Tibial artery (tissue), 4 donors: Measurements from ENCODE around the gene OSBP.

Source experiments
- DNase-seq, 2 donors: peaks; one replicate each; pipeline ENCODE4 v3.0.0-alpha.2; 2019
- H3K27ac ChIP-seq, 2 donors: fragments of 200-600 bp; sonication (generic) in 1 of 2; 1 replicate in 1 of 2; 2 replicates in 1 of 2; pipeline ENCODE4 v1.5.1; 2018 to 2019; ENCODE audit warnings: mild to moderate bottlenecking in 1 of 2
- H3K27me3 ChIP-seq, 2 donors: fragments of 200-600 bp; sonication (generic) in 1 of 2; one replicate each; pipeline versions ENCODE4 v1.5.1 to v1.6.0; 2016 to 2019
- H3K36me3 ChIP-seq, 3 donors: fragments of 200-600 bp; sonication (generic) in 2 of 3; one replicate each; pipeline ENCODE4 v1.5.1; 2016 to 2019; ENCODE audit warnings: mild to moderate bottlenecking in 2 of 3
- H3K4me1 ChIP-seq, 4 donors: fragments of 200-600 bp; sonication (generic) in 2 of 4; 1 replicate in 3 of 4; 2 replicates in 1 of 4; pipeline ENCODE4 v1.5.1; 2016 to 2019
- H3K4me3 ChIP-seq, 2 donors: fragments of 200-600 bp; sonication (generic) in 1 of 2; 1 replicate in 1 of 2; 2 replicates in 1 of 2; pipeline ENCODE4 v1.5.1; 2018 to 2019; ENCODE audit warnings: mild to moderate bottlenecking in 2 of 2
- H3K9me3 ChIP-seq, 3 donors: fragments of 200-600 bp; sonication (generic) in 1 of 3; one replicate each; pipeline ENCODE4 v1.5.1; 2016 to 2019
- intact Hi-C: fragments of 100-400 bp; cut with DNase I; formaldehyde crosslinking; loops from one replicate; pipeline ENCODE4 v1.15.0; 2023; ENCODE audit warnings: low total_unique reads
- TF ChIP-seq, protein P1 (sequence below), 2 experiments: fragments of 200-600 bp in 1 of 2; fragments of 450-650 bp in 1 of 2; IDR thresholded peaks; one replicate each; pipeline ENCODE4 v1.5.1; 2017 to 2019; ENCODE audit warnings: antibody characterized with exemption in 2 of 2, mild to moderate bottlenecking in 1 of 2, moderate library complexity in 1 of 2

The OSBP gene

DNA sequence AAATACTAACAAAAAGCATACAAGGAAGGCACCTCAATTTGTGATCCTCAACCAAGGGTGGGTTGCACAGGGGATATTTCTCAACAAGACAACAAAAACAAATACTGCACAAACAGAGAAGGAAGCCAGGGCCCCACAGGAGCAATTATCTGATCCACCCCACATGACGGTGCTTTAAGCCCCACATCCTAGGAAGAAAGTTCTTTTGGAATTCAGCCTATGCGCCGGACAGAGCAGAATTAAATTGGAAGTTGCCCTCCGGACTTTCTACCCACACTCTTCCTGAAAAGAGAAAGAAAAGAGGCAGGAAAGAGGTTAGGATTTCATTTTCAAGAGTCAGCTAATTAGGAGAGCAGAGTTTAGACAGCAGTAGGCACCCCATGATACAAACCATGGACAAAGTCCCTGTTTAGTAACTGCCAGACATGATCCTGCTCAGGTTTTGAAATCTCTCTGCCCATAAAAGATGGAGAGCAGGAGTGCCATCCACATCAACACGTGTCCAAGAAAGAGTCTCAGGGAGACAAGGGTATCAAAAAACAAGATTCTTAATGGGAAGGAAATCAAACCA, 40.6 kb downstream of the OSBP start:
- Histone ChIP-seq H3K4me1 (peaks cover 0 to 20% (median 2%) of the 10 kb centered on the region in 4 donors), H3K27ac (peak overlapping the region; percentile 24 to 34), H3K36me3 (peaks cover 43 to 55% (median 48%) of the 10 kb centered on the region in 3 donors), H3K4me3 (no peak overlapping the region), H3K27me3 (no peaks in the 10 kb centered on the region), H3K9me3 (no peaks in the 10 kb centered on the region)
- DNase-seq, result no peak
- TF ChIP-seq, protein P1, sequence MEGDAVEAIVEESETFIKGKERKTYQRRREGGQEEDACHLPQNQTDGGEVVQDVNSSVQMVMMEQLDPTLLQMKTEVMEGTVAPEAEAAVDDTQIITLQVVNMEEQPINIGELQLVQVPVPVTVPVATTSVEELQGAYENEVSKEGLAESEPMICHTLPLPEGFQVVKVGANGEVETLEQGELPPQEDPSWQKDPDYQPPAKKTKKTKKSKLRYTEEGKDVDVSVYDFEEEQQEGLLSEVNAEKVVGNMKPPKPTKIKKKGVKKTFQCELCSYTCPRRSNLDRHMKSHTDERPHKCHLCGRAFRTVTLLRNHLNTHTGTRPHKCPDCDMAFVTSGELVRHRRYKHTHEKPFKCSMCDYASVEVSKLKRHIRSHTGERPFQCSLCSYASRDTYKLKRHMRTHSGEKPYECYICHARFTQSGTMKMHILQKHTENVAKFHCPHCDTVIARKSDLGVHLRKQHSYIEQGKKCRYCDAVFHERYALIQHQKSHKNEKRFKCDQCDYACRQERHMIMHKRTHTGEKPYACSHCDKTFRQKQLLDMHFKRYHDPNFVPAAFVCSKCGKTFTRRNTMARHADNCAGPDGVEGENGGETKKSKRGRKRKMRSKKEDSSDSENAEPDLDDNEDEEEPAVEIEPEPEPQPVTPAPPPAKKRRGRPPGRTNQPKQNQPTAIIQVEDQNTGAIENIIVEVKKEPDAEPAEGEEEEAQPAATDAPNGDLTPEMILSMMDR (IDR thresholded peaks at IDR 0.05), result no peak
- intact Hi-C loops, result loop anchor here (5.0 kb wide), 1 partner anchor 33 kb away; no protein-coding TSS in a partner anchor

DNA sequence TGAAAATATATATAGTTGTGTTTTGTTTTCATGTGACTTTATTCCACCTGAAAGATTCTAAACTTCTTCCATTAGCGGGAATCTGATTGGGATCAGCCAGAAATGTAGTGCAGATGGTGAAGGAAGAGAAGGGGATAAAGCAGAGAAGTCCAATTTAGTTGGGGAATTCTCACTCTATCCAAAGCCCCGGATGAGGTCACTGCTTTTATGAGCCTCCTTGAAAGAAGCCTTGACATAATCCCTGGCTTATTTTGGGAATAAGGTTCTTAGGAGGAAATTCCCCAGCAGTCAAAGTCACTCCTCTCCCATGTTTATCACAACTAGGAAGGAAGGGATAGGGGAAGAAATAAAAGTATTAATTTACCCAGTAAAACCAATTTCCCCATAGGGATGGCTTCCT, 41.1 kb downstream of the OSBP start:
- intact Hi-C loops, result no loop called here
- H3K4me3 ChIP-seq, result no peak overlapping the region
- H3K36me3 ChIP-seq, result peaks cover 38 to 50% (median 43%) of the 10 kb centered on the region in 3 donors
- peak overlapping the region; percentile 24 to 34 for H3K27ac ChIP-seq
- H3K27me3 ChIP-seq, result no peaks in the 10 kb centered on the region
- DNase-seq, result no peak
- TF ChIP-seq, protein P1 (IDR thresholded peaks at IDR 0.05), result no peak
- peaks cover 0 to 20% (median 2%) of the 10 kb centered on the region in 4 donors for H3K4me1 ChIP-seq
- no peaks in the 10 kb centered on the region for H3K9me3 ChIP-seq

DNA sequence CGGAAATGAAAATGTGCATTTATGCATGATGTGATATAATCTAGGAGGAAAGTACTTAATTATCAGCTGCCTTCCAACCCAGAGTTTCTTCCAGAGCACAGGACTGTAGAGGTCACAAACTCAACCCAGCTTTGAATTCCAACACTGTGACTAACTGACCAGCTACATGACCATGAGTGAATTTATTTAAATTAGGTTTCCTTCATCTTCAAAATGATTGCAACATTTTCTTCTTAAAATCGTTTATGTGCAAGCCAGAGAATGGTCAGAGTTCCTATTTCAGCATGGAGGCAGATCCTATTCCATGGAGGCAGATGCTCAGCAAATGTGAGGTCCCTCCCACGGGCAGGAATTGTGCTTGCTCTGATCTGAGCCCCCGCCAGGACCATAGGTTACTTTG, 42.4 kb downstream of the OSBP start:
- Histone ChIP-seq H3K4me3 (no peak overlapping the region), H3K9me3 (no peaks in the 10 kb centered on the region), H3K27ac (no peak overlapping the region), H3K4me1 (peaks cover 0 to 20% (median 2%) of the 10 kb centered on the region in 4 donors), H3K36me3 (peaks cover 29 to 40% (median 30%) of the 10 kb centered on the region in 3 donors), H3K27me3 (no peaks in the 10 kb centered on the region)
- TF ChIP-seq, protein P1 (IDR thresholded peaks at IDR 0.05), result no peak
- DNase-seq, result no peak
- intact Hi-C loops, result no loop called here

DNA sequence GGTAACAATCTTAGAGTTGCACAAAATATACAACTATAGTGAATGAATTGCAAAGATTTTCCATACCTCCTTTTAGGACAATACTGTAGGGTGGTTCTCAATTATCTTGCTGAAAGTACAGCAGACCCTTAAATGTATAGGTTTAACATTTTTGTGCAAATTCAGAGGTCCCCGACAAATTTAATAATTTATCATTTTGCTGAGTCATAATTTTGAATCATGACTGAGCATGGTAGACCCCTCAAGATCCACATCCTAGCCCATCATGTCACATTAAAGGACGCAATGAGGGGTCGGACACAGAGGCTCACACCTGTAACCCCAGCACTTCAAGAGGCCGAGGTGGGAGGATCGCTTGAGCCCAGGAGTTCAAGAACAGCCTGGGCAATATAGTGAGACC, 43.5 kb downstream of the OSBP start:
- Histone ChIP-seq H3K9me3 (no peaks in the 10 kb centered on the region), H3K4me3 (no peak overlapping the region), H3K36me3 (peaks cover 17 to 28% (median 19%) of the 10 kb centered on the region in 3 donors), H3K4me1 (peaks cover 0 to 20% (median 2%) of the 10 kb centered on the region in 4 donors), H3K27me3 (no peaks in the 10 kb centered on the region), H3K27ac (no peak overlapping the region)
- DNase-seq, result no peak
- intact Hi-C loops, result no loop called here
- TF ChIP-seq, protein P1 (IDR thresholded peaks at IDR 0.05), result no peak

DNA sequence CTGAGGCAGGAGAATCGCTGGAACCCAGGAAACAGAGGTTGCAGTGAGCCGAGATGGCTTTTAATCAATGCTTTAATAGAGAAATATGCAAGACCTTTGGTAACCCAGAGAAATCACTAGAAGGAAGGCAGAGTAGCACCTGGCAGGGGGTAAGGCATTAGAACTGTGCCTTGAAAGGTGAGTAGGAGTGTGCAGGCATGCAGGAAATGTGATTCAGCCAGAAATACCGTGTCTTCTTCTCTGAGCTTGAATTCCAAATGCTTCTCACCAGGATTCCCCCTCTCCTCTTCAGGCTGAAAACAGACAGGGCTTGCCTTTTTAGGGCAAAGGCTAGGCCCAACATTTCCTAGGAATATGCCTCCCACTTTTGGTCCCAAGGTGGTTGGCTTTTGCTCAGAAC, 53.3 kb downstream of the OSBP start:
- no peak overlapping the region for H3K4me3 ChIP-seq
- H3K4me1 ChIP-seq, result peaks cover 0 to 18% (median 4%) of the 10 kb centered on the region in 4 donors
- no peaks in the 10 kb centered on the region for H3K27me3 ChIP-seq
- intact Hi-C loops, result loop anchor here (10.0 kb wide), 1 partner anchor 103 kb away; the partner anchor contains the start of gene PATL1
- no peak overlapping the region for H3K27ac ChIP-seq
- TF ChIP-seq, protein P1 (IDR thresholded peaks at IDR 0.05), result no peak
- H3K9me3 ChIP-seq, result no peaks in the 10 kb centered on the region
- no peaks in the 10 kb centered on the region for H3K36me3 ChIP-seq
- no peak for DNase-seq
